Astrocyte (in vitro differentiated cells and primary cell): ENCODE results near the gene DSE. TPM values are rescaled to one million over a fixed set of nuclear protein-coding genes. Genes with fewer than 3 reads are reported as not detected.

Experiments used
- DNase-seq: peaks from one replicate; pipeline ENCODE4 v3.0.0-alpha.2; 2010; ENCODE audit warnings: low read depth
- FAIRE-seq: peaks from 2 replicates; lab custom pipeline; 2011; peaks lifted over from hg19 to GRCh38; lab: Jason Lieb, UNC
- H2AFZ ChIP-seq: 2 replicates; pipeline ENCODE4 v1.6.0; 2012; ENCODE audit warnings: low read depth, low read length, inconsistent platforms
- H3K27ac ChIP-seq: 2 replicates; pipeline ENCODE4 v1.5.1; 2011; ENCODE audit warnings: low read depth, low read length, inconsistent platforms
- H3K27me3 ChIP-seq: 2 replicates; pipeline ENCODE4 v1.6.0; 2011; ENCODE audit warnings: low read length, inconsistent platforms; ENCODE audit not compliant: insufficient read depth
- H3K36me3 ChIP-seq: 2 replicates; pipeline ENCODE4 v1.5.1; 2011; ENCODE audit warnings: low read length, inconsistent platforms; ENCODE audit not compliant: insufficient read depth
- H3K4me1 ChIP-seq: 2 replicates; pipeline ENCODE4 v1.5.1; 2011; ENCODE audit warnings: low read length, inconsistent platforms; ENCODE audit not compliant: insufficient read depth
- H3K4me2 ChIP-seq: 2 replicates; pipeline ENCODE4 v1.6.0; 2012; ENCODE audit warnings: low read length, inconsistent platforms
- H3K4me3 ChIP-seq: 2 replicates; pipeline ENCODE4 v1.5.1; 2011; ENCODE audit warnings: low read depth, mild to moderate bottlenecking, low read length, inconsistent platforms; ENCODE audit not compliant: insufficient read depth
- H3K79me2 ChIP-seq: 2 replicates; pipeline ENCODE4 v1.6.0; 2012; ENCODE audit warnings: mild to moderate bottlenecking, low read length, inconsistent platforms; ENCODE audit not compliant: insufficient read depth
- H3K9ac ChIP-seq: 2 replicates; pipeline ENCODE4 v1.6.0; 2012; ENCODE audit warnings: mild to moderate bottlenecking, low read length, inconsistent platforms
- H3K9me3 ChIP-seq: 2 replicates; pipeline ENCODE4 v1.5.1; 2012; ENCODE audit warnings: low read depth, mild to moderate bottlenecking, low read length, inconsistent platforms; ENCODE audit not compliant: insufficient read depth
- H4K20me1 ChIP-seq: 2 replicates; pipeline ENCODE4 v1.6.0; 2012; ENCODE audit warnings: low read length, inconsistent platforms; ENCODE audit not compliant: insufficient read depth
- H3K27ac Mint-ChIP-seq: one replicate; pipeline ENCODE4 v1.8.0; 2021; ENCODE audit warnings: mild to moderate bottlenecking, mixed read lengths; ENCODE audit not compliant: unreplicated experiment
- H3K27me3 Mint-ChIP-seq: one replicate; pipeline ENCODE4 v1.8.0; 2021; ENCODE audit warnings: low read depth, mixed read lengths; ENCODE audit not compliant: unreplicated experiment
- H3K36me3 Mint-ChIP-seq: one replicate; pipeline ENCODE4 v1.8.0; 2021; ENCODE audit warnings: low read depth, mixed read lengths; ENCODE audit not compliant: unreplicated experiment
- H3K4me1 Mint-ChIP-seq: one replicate; pipeline ENCODE4 v1.8.0; 2021; ENCODE audit warnings: low read depth, mixed read lengths; ENCODE audit not compliant: unreplicated experiment
- H3K4me3 Mint-ChIP-seq: one replicate; pipeline ENCODE4 v1.8.0; 2021; ENCODE audit warnings: mild to moderate bottlenecking, moderate library complexity, mixed read lengths; ENCODE audit not compliant: unreplicated experiment
- H3K9me3 Mint-ChIP-seq: one replicate; pipeline ENCODE4 v1.8.0; 2021; ENCODE audit warnings: mild to moderate bottlenecking, mixed read lengths; ENCODE audit not compliant: unreplicated experiment
- EZH2 ChIP-seq: IDR thresholded peaks from 2 replicates; pipeline ENCODE4 v1.6.1; 2012; ENCODE audit warnings: mild to moderate bottlenecking, low read length, inconsistent platforms; ENCODE audit not compliant: insufficient read depth
- total RNA-seq: library from RNA; stranded (reverse); gene quantifications from 2 replicates; pipeline ENCODE4 v1.2.1, GENCODE V29; 2021
- TF ChIP-seq, protein P1 (sequence below): IDR thresholded peaks from 2 replicates; pipeline ENCODE4 v1.5.1; 2011; ENCODE audit warnings: low read depth, mild to moderate bottlenecking, inconsistent platforms, low read length, moderate library complexity; ENCODE audit not compliant: insufficient read depth

The DSE gene
- total RNA-seq, 1 donor from 2014 or later = 83.2 TPM

DNA sequence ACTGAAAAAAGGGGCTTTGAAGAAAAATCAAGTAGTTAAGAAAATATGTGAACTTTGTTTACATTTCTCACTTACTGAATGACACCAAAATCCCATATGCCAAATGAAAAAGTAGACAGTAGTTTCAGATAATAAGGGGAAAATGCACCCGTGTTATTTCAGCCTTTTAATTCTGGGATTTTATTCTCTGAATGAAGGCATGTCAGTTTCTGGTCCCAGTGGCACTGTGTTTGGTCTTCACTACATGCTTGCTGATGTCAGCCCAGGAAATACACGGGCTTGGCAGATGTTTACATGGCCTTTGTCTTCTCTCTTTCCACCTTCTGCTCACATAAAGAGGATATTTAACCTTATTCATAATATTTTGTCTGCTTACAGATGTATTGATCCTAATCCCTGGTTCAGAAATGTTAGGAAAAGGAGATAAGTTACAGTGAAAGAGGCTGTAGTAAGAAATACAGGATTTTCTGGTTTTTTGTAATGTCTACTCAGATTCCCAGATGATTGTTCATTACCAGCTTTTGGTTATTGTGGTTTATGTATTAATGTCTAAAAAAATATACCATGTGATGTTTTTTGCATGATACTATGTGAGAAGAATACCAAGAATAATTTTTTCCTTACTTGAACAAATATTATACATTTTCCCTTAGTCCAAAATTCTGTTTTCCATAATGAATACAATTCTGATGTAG, 27.7 kb downstream of the DSE start:
- FAIRE-seq = peak; percentile 60
- peak overlapping the region; percentile 41 for H3K4me3 ChIP-seq

DNA sequence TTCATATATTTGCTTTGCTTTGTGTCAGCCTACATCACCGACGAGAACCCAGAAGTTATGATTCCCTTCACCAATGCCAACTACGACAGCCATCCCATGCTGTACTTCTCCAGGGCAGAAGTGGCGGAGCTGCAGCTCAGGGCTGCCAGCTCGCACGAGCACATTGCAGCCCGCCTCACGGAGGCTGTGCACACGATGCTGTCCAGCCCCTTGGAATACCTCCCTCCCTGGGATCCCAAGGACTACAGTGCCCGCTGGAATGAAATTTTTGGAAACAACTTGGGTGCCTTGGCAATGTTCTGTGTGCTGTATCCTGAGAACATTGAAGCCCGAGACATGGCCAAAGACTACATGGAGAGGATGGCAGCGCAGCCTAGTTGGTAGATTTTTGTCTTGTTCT, 28.5 kb downstream of the DSE start:
- H3K36me3 ChIP-seq = peaks cover 3% of the 10 kb centered on the region
- no peaks in the 10 kb centered on the region for H3K27me3 ChIP-seq
- peaks cover 71% of the 10 kb centered on the region for H3K79me2 ChIP-seq

More for the DNA sequence above, 27.7 kb downstream of the DSE start:
- H3K4me2 ChIP-seq = peak overlapping the region; percentile 83
- TF ChIP-seq EZH2 = no peak
- TF ChIP-seq, protein P1, sequence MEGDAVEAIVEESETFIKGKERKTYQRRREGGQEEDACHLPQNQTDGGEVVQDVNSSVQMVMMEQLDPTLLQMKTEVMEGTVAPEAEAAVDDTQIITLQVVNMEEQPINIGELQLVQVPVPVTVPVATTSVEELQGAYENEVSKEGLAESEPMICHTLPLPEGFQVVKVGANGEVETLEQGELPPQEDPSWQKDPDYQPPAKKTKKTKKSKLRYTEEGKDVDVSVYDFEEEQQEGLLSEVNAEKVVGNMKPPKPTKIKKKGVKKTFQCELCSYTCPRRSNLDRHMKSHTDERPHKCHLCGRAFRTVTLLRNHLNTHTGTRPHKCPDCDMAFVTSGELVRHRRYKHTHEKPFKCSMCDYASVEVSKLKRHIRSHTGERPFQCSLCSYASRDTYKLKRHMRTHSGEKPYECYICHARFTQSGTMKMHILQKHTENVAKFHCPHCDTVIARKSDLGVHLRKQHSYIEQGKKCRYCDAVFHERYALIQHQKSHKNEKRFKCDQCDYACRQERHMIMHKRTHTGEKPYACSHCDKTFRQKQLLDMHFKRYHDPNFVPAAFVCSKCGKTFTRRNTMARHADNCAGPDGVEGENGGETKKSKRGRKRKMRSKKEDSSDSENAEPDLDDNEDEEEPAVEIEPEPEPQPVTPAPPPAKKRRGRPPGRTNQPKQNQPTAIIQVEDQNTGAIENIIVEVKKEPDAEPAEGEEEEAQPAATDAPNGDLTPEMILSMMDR = no peak
- H3K79me2 ChIP-seq = peaks cover 71% of the 10 kb centered on the region
- H3K4me1 ChIP-seq = peaks cover 32% of the 10 kb centered on the region
- peak overlapping the region; percentile 68 for H3K4me3 Mint-ChIP-seq
- peaks cover 38% of the 10 kb centered on the region for H3K4me1 Mint-ChIP-seq
- no peaks in the 10 kb centered on the region for H3K9me3 ChIP-seq
- H2AFZ ChIP-seq = no peak overlapping the region
- peak; percentile 66 for DNase-seq
- H3K27ac Mint-ChIP-seq = peak overlapping the region; percentile 97
- H3K27me3 ChIP-seq = no peaks in the 10 kb centered on the region
- H4K20me1 ChIP-seq = no peaks in the 10 kb centered on the region
- no peaks in the 10 kb centered on the region for H3K27me3 Mint-ChIP-seq
- H3K36me3 ChIP-seq = peaks cover 3% of the 10 kb centered on the region
- H3K9me3 Mint-ChIP-seq = no peaks in the 10 kb centered on the region
- H3K36me3 Mint-ChIP-seq = peaks cover 8% of the 10 kb centered on the region
- peak overlapping the region; percentile 79 for H3K9ac ChIP-seq
- H3K27ac ChIP-seq = peak overlapping the region; percentile 94

More for the DNA sequence above, 28.5 kb downstream of the DSE start:
- Mint-ChIP-seq H3K27ac (peak overlapping the region; percentile 54), H3K4me1 (peaks cover 31% of the 10 kb centered on the region), H3K27me3 (no peaks in the 10 kb centered on the region), H3K4me3 (peak overlapping the region; percentile 34), H3K9me3 (no peaks in the 10 kb centered on the region), H3K36me3 (peaks cover 7% of the 10 kb centered on the region)
- DNase-seq = no peak
- Histone ChIP-seq H3K9me3 (no peaks in the 10 kb centered on the region), H3K9ac (peak overlapping the region; percentile 37), H3K27ac (peak overlapping the region; percentile 94), H3K4me1 (peaks cover 32% of the 10 kb centered on the region), H4K20me1 (no peaks in the 10 kb centered on the region), H3K4me3 (no peak overlapping the region), H2AFZ (no peak overlapping the region), H3K4me2 (peak overlapping the region; percentile 83)
- FAIRE-seq = no peak
- TF ChIP-seq, protein P1 = no peak
- TF ChIP-seq EZH2 = no peak
